ENCODE measurements around the gene GDF2. TPM values are rescaled to one million over a fixed set of nuclear protein-coding genes. Genes with fewer than 3 reads are reported as not detected.

GDF2 gene
- total RNA-seq, 1 experiment from 2014 or later, result not detected

DNA sequence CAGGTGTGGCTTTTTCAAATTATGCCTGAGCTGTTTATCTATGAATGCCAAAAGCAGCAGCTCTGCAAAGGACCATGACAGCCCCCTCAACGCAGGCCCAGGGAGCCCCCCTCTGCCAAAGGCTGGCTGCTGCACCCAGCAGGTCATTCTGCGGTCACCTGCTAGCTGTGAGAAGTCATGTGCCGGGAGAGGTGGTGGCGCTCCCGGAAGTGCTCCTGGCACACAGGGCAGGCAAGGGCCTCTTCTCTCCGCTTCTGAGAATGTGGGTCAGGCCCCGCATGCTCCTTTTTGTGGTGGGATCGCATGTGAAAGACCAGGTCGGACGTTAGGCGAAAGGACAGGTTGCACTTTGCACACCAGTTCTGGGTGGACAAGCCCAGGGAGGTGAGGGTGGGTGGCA is 45.4 kb downstream of the GDF2 start:
- H3K9me3 ChIP-seq (replicated peaks), result no peaks in the 10 kb centered on the region
- DNase-seq, result no peak
- no peaks in the 10 kb centered on the region for H3K27me3 ChIP-seq
- H3K27ac ChIP-seq, result no peak overlapping the region
- peaks cover 3% of the 10 kb centered on the region; the same call in 1 of the 2 replicates for H3K4me1 ChIP-seq
- H3K36me3 ChIP-seq, result no peaks in the 10 kb centered on the region
- H3K4me3 ChIP-seq, result no peak overlapping the region

GRCh38 chr10:47368431-47369180 is 46.4 kb downstream of the GDF2 start:
- DNase-seq, result no peak
- Histone ChIP-seq H3K27me3 (no peaks in the 10 kb centered on the region), H3K27ac (no peak overlapping the region), H3K4me3 (no peak overlapping the region), H3K36me3 (no peaks in the 10 kb centered on the region), H3K4me1 (peaks cover 3% of the 10 kb centered on the region; the same call in 1 of the 2 replicates), H3K9me3 (replicated peaks) (no peaks in the 10 kb centered on the region)

- no peaks in the 10 kb centered on the region for H3K36me3 ChIP-seq
- no peaks in the 10 kb centered on the region for H3K27me3 ChIP-seq
- no peak overlapping the region for H3K4me3 ChIP-seq
- DNase-seq, result no peak
- H3K27ac ChIP-seq, result no peak overlapping the region
- peaks cover under 1% of the 10 kb centered on the region; the same call in 1 of the 2 replicates for H3K4me1 ChIP-seq
- no peaks in the 10 kb centered on the region for H3K9me3 ChIP-seq (replicated peaks)
Measured at GRCh38 chr10:47369251-47369894, 47.1 kb downstream of the GDF2 start.

GRCh38 chr10:47370015-47370767 is 47.9 kb downstream of the GDF2 start:
- no peak overlapping the region for H3K4me3 ChIP-seq
- H3K9me3 ChIP-seq (replicated peaks), result no peaks in the 10 kb centered on the region
- no peaks in the 10 kb centered on the region for H3K36me3 ChIP-seq
- DNase-seq, result no peak
- no peaks in the 10 kb centered on the region for H3K4me1 ChIP-seq
- H3K27me3 ChIP-seq, result no peaks in the 10 kb centered on the region
- H3K27ac ChIP-seq, result no peak overlapping the region

GRCh38 chr10:47370878-47371277 is 48.6 kb downstream of the GDF2 start:
- DNase-seq, result no peak
- no peaks in the 10 kb centered on the region for H3K27me3 ChIP-seq
- no peaks in the 10 kb centered on the region for H3K9me3 ChIP-seq (replicated peaks)

DNA sequence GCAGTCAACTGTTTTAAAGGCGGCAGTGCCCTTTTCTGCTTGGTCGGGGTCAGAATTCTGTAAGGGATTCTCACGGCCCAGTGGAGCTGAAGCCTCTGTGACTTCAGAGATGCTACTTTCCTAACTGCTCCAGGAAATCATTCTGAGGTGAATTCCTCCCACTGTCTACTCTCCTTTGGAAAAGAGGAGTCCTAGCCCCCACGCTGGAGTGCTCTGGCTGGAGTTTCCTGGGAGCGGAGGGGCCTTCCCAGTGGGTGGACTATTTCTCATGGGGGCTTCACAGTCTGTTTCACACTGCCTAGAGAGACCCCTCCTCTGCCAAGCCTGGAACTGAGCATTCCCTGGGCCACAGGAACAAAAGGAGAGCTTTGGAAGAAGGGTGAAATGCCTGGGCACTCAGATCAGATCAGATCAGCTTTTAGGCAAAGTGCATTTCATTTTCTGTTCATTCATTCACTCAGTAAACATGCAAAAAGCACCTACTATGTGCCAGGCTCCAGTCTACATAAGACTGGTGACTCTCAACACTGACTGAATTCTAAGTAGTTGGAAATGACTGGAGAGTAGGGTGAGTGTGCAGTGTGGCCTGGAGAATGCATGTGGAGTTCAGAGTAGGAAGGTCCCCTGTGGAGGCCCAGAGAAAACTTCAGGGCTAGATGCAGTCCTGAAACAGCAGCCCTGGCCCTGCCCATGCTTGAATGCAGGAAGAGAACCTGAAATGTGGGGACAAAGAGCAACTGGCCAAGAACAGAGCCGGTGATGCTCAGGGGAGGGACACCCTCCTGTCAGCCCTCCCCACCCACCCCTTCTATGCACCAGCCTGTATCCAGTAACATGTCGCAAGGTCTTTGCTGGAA is 49.6 kb downstream of the GDF2 start:
- H3K4me1 ChIP-seq, result peaks cover 2% of the 10 kb centered on the region
- DNase-seq, result no peak
- H3K27me3 ChIP-seq, result no peaks in the 10 kb centered on the region

More at GRCh38 chr10:47370878-47371277, 48.6 kb downstream of the GDF2 start:
- Histone ChIP-seq H3K27ac (no peak overlapping the region), H3K4me1 (no peaks in the 10 kb centered on the region), H3K4me3 (no peak overlapping the region), H3K36me3 (no peaks in the 10 kb centered on the region)

DNA sequence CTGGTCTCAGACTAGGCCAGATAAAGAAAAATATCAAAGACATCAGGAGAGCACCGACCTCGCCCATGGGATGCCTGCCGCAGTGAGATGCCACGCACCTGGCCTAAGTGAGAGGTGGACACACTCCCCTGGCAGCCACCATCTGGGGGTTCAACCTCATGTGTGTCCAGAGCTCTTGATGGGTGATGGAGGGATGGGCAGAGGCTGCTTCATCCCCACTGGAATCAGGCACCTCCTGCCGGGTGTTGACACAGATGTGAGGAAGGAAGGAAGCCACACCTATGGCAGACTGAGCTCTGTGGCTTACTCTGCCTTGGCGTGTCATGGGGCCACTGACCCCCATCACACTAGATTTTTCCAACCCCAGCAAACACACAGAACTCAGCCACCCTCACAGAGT is 50.5 kb downstream of the GDF2 start:
- H3K27me3 ChIP-seq, result no peaks in the 10 kb centered on the region
- H3K4me3 ChIP-seq, result no peak overlapping the region
- no peak overlapping the region for H3K27ac ChIP-seq
- H3K36me3 ChIP-seq, result no peaks in the 10 kb centered on the region
- no peaks in the 10 kb centered on the region for H3K9me3 ChIP-seq (replicated peaks)
- no peak for DNase-seq
- H3K4me1 ChIP-seq, result peaks cover 8% of the 10 kb centered on the region

More for the DNA sequence above, 49.6 kb downstream of the GDF2 start:
- no peak overlapping the region for H3K27ac ChIP-seq
- H3K9me3 ChIP-seq (replicated peaks), result no peaks in the 10 kb centered on the region
- no peaks in the 10 kb centered on the region for H3K36me3 ChIP-seq
- H3K4me3 ChIP-seq, result no peak overlapping the region

DNA sequence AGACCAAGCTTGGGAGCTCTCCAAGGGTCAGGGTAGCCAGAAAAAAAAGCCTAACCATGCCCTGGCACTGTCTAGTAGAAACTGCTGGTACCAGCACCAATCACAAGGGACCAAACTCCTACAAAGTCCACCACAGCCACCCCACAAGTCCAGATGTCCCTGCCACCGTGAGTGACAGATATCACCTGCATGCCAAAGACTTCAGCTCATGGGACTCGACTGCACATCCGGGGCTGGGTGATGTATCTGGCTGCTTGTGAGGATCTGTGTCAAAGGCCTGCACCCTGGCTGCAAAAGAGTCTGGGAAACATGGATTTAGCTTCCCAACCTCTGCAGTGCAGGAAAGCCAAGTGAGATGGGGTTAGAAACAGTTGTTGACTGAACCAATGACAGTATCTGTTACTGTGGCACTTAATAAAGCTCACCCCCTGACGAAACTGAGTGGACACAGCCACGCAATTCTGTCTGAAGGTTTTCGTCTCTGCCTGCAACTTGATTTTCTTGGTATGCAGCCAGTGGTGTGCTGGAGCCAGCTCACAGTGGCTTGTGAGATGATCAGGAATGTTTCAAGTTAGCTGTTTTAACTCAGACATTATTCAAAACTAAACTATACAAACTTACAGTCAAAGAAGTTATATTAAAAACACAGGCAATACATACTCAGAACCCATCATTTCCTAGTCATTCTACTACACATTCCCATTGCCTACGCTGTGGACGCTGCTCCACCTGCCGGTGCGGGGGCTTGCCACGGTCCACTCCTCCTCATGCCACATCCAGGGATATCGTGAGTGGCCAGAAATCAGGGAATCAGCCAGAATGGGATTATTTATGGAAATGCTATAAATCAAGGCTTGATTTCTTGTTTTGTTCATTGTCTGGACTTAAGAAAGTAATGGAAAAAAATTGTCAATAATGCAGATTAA is 52.6 kb downstream of the GDF2 start:
- H3K27me3 ChIP-seq, result no peaks in the 10 kb centered on the region
- peaks cover 15% of the 10 kb centered on the region for H3K4me1 ChIP-seq
- no peak for DNase-seq
- H3K9me3 ChIP-seq (replicated peaks), result no peaks in the 10 kb centered on the region
- no peaks in the 10 kb centered on the region for H3K36me3 ChIP-seq
- H3K4me3 ChIP-seq, result no peak overlapping the region
- H3K27ac ChIP-seq, result no peak overlapping the region

DNA sequence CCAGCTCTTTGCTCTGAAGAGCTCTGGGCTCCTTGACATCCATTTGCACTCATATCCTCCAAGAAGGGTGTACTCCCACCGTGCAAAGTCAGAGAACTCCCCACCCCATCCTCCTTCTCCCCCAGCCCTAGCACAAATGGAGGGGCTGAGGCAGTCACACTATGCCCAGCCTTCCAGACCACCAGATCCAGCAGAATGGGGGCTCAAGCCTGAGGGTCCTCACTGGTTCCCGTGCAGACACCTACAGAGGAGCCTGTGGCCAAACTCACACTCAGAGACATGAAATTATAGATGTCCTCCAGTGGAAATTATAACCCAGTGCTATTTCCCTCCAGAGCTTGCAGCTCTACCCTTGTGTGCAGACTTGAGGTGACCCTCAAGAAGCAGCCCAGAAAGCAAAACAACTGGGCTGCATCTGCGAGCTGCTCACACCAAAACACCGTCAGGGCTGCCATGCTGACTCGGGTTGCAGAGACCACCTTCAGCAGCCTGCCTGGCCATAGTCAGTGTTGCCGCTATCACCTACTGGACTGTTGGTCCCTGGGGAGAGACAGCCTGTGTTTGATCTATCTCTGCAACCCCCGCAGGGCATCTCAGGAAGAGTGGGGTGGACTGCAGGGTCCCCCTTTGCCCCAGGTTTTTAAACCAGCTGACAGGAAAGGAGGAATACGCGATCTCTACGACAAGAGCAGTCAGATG is 54.4 kb downstream of the GDF2 start:
- Histone ChIP-seq H3K27ac (peak overlapping the region; percentile 80), H3K4me1 (peaks cover 15% of the 10 kb centered on the region), H3K36me3 (no peaks in the 10 kb centered on the region), H3K9me3 (replicated peaks) (no peaks in the 10 kb centered on the region), H3K27me3 (no peaks in the 10 kb centered on the region), H3K4me3 (no peak overlapping the region; the same call in 1 of the 2 replicates)
- no peak for DNase-seq

Other genes with a start within 250 kb of the GDF2 start
- gene GDF10, start 22.3 kb upstream of the GDF2 start, total RNA-seq (2014; rRNA removed; shearing (Covaris generic)), result not detected in 2 replicates
- gene RBP3, start 25.9 kb downstream of the GDF2 start, total RNA-seq (2014; rRNA removed; shearing (Covaris generic)), result not detected in 2 replicates
- gene ZNF488, start 61.8 kb downstream of the GDF2 start, total RNA-seq (2014; rRNA removed; shearing (Covaris generic)), result 2.6 and 2.7 TPM in 2 replicates
- gene ANXA8, start 161.7 kb downstream of the GDF2 start, total RNA-seq (2014; rRNA removed; shearing (Covaris generic)), result not detected in 2 replicates
- gene FAM25G, start 169.2 kb downstream of the GDF2 start, total RNA-seq (2014; rRNA removed; shearing (Covaris generic)), result 0.63 TPM in 1 of 2 replicates, not detected in the other
- 2.3 and 2.4 TPM in 2 replicates for gene AGAP9, start 201.2 kb downstream of the GDF2 start, total RNA-seq (2014; rRNA removed; shearing (Covaris generic))